ENCODE results near the gene UMOD.

- no peak for TF ChIP-seq CTCF (conservative IDR thresholded peaks at IDR 0.05)
- no peak for TF ChIP-seq EZH2 (IDR thresholded peaks at IDR 0.05; ENCODE audit: low read depth)
Measured at GRCh38 chr16:20315764-20316163, 36.8 kb downstream of the UMOD start.
